ENCODE data around the gene TEX101. TPM values are rescaled to one million over a fixed set of nuclear protein-coding genes. Genes with fewer than 3 reads are reported as not detected.

TEX101 gene
- total RNA-seq, 1 experiment from 2014 or later: not detected

DNA sequence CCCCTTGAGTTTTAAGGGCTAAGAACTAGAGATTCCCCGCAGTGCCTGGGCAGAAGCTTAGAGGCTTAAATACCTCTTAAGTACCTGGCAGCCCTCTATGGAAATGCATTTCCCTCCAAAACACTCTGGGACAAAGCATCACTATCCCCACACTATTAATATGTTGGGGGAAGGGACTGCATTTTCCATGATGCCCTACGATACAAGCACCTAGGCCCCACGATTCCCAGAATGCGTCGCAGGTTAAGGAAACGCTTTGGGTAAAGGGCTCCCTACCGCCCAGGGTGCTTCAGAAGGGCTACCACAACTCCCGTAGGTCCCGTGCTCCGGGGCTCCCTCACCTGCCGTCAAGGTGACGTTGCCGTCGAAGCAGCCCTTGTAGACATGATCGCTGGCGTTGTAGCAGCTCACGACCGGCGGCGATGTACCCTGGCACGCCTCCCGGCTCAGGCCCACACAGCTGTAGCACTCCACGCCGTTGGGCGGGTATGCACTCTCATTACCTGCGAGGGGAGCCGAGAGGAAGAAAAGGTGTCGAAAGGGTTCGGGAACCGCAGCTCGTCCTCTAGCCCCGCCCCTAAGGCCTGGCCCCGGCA, 48.2 kb downstream of the TEX101 start:
- Histone ChIP-seq H3K4me2 (peak overlapping the region; percentile 95), H3K36me3 (ENCODE audit: low read depth) (peaks cover 11% of the 10 kb centered on the region; the same call in 1 of the 2 replicates), H3K27me3 (ENCODE audit: insufficient read depth, low read depth) (no peaks in the 10 kb centered on the region), H3K4me3 (peak overlapping the region; percentile 38; the same call in 1 of the 2 replicates), H3K27ac (no peak overlapping the region), H3F3A (ENCODE audit: insufficient read depth, low read depth) (peaks cover 59% of the 10 kb centered on the region), H2AFZ (no peak overlapping the region), H3K9me2 (ENCODE audit: insufficient read depth) (no peaks in the 10 kb centered on the region), H3K79me2 (ENCODE audit: low read depth) (peaks cover 15% of the 10 kb centered on the region), H4K20me1 (ENCODE audit: insufficient read depth) (0 out of 2 replicates have a peak, but pooled peaks cover 6% of the 10 kb centered on the region), H3K4me1 (replicated peaks; ENCODE audit: insufficient read depth) (peaks cover 30% of the 10 kb centered on the region), H3K9me3 (ENCODE audit: insufficient read depth, low read depth) (no peaks in the 10 kb centered on the region)
- no TSS peak for BruUV-seq (replicated peaks)
- DNase-seq: no peak
- POLR2A ChIA-PET (ENCODE audit: unreplicated experiment): interaction anchor here (0.6 to 0.7 kb wide), 4 partner anchors 32 to 562 kb away, joined by 3 to 7 read pairs (median 3); no protein-coding TSS in a partner anchor
- TF ChIP-seq EZH2 (IDR thresholded peaks at IDR 0.05; ENCODE audit: low read depth): no peak
- TF ChIP-seq, protein P1, sequence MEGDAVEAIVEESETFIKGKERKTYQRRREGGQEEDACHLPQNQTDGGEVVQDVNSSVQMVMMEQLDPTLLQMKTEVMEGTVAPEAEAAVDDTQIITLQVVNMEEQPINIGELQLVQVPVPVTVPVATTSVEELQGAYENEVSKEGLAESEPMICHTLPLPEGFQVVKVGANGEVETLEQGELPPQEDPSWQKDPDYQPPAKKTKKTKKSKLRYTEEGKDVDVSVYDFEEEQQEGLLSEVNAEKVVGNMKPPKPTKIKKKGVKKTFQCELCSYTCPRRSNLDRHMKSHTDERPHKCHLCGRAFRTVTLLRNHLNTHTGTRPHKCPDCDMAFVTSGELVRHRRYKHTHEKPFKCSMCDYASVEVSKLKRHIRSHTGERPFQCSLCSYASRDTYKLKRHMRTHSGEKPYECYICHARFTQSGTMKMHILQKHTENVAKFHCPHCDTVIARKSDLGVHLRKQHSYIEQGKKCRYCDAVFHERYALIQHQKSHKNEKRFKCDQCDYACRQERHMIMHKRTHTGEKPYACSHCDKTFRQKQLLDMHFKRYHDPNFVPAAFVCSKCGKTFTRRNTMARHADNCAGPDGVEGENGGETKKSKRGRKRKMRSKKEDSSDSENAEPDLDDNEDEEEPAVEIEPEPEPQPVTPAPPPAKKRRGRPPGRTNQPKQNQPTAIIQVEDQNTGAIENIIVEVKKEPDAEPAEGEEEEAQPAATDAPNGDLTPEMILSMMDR (conservative IDR thresholded peaks at IDR 0.05): no peak
- CTCF ChIA-PET: interaction anchor here (0.8 to 1.2 kb wide), 2 partner anchors 30 to 57 kb away, joined by 3 to 6 read pairs; no protein-coding TSS in a partner anchor
- intact Hi-C loops (cut with micrococcal nuclease; ENCODE audit: unreplicated experiment): no loop called here

DNA sequence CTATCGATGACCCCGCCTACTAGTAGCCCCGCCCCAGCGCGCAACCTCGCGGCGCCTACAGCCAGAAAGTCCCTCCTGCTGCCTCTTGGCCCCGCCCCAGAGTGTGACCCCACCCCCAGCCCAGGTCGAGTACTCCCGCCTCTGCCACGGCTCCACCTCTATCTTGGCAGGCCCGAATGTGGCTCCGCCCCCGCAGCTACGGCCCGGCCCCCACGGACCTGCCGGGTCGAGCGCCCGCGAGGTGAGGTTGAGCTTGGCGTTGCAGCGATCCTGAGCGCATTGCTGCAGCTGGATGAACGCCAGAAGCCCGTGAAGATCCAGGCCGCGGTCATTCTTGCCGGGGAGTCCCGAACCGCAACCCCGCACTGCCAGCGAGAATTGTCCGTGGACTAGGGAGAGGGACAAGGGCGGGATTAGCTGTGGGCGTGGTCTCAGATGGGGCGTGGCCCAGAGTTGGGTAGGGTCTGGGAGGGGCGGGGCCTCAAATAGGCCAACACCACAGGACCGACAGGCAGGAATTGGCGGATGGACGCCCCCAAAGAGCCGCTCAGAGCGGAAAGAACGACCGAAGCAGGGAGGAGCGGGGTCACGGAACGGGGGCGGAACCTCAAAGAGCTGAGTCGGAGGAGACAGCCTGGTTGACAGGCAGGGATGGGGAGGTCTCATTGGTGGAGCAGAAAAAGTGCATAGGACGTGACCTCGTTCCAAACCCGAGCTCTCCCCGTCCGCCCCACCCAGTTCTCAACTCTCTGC, 48.9 kb downstream of the TEX101 start:
- Histone ChIP-seq H3F3A (ENCODE audit: insufficient read depth, low read depth) (peaks cover 59% of the 10 kb centered on the region), H2AFZ (peak overlapping the region; percentile 83), H3K9me2 (ENCODE audit: insufficient read depth) (no peaks in the 10 kb centered on the region), H3K27me3 (ENCODE audit: insufficient read depth, low read depth) (no peaks in the 10 kb centered on the region), H3K36me3 (ENCODE audit: low read depth) (peaks cover 11% of the 10 kb centered on the region; the same call in 1 of the 2 replicates), H3K9me3 (ENCODE audit: insufficient read depth, low read depth) (no peaks in the 10 kb centered on the region), H3K4me3 (peak overlapping the region; percentile 80), H4K20me1 (ENCODE audit: insufficient read depth) (0 out of 2 replicates have a peak, but pooled peaks cover 6% of the 10 kb centered on the region), H3K79me2 (ENCODE audit: low read depth) (peaks cover 15% of the 10 kb centered on the region), H3K4me2 (peak overlapping the region; percentile 95), H3K4me1 (replicated peaks; ENCODE audit: insufficient read depth) (peaks cover 32% of the 10 kb centered on the region), H3K27ac (peak overlapping the region; percentile 63)
- DNase-seq: peak; percentile 80 to 91
- intact Hi-C loops (cut with micrococcal nuclease; ENCODE audit: unreplicated experiment): no loop called here
- TF ChIP-seq, protein P1 (conservative IDR thresholded peaks at IDR 0.05): no peak
- no peak for TF ChIP-seq EZH2 (IDR thresholded peaks at IDR 0.05; ENCODE audit: low read depth)
- CTCF ChIA-PET: interaction anchor here (0.6 to 1.2 kb wide), 3 partner anchors 31 to 56 kb away, joined by 3 to 6 read pairs (median 4); no protein-coding TSS in a partner anchor
- BruUV-seq (replicated peaks): no TSS peak
- POLR2A ChIA-PET (ENCODE audit: unreplicated experiment): interaction anchor here (0.5 to 0.7 kb wide), 6 partner anchors 13 to 563 kb away, joined by 3 to 21 read pairs (median 4); no protein-coding TSS in a partner anchor

DNA sequence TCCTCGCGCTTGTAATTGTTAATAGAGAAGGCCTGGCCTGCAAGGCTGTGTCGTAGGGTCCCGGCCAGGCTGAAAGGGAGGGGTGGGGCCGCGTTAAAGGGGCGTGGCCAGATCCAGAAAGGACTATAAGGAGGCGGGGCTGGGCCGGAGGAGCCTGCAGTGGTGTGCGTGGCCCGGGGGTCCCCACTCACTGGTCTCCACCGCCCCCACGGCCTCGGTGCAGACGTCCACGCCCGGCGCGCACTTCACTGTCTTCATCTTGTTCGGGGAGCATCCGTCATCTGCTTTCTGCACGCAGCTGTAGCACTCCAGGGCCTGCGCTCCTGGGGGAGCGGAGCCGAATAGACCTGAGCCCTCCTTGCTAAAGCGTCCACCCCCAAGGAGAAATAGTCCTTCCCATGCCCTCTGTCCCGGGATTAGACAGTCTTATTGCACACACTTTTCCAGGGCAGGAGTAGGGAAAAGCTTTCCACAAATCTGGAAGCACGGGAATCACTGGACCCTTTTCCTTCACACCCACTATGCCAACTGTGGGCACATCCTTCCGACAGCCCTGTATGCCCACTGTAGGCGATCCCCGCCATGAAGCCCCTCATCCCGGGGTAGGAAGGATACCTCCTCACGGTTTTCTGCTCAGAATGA, 49.6 kb downstream of the TEX101 start:
- Histone ChIP-seq H3K4me3 (peak overlapping the region; percentile 80), H3K9me2 (ENCODE audit: insufficient read depth) (no peaks in the 10 kb centered on the region), H3K4me2 (peak overlapping the region; percentile 95), H3F3A (ENCODE audit: insufficient read depth, low read depth) (peaks cover 62% of the 10 kb centered on the region), H3K27me3 (ENCODE audit: insufficient read depth, low read depth) (no peaks in the 10 kb centered on the region), H3K27ac (peak overlapping the region; percentile 63), H4K20me1 (ENCODE audit: insufficient read depth) (0 out of 2 replicates have a peak, but pooled peaks cover 6% of the 10 kb centered on the region), H2AFZ (peak overlapping the region; percentile 83; the same call in 1 of the 2 replicates), H3K36me3 (ENCODE audit: low read depth) (peaks cover 11% of the 10 kb centered on the region; the same call in 1 of the 2 replicates), H3K4me1 (replicated peaks; ENCODE audit: insufficient read depth) (peaks cover 39% of the 10 kb centered on the region), H3K79me2 (ENCODE audit: low read depth) (peaks cover 15% of the 10 kb centered on the region), H3K9me3 (ENCODE audit: insufficient read depth, low read depth) (no peaks in the 10 kb centered on the region)
- TF ChIP-seq, protein P1 (conservative IDR thresholded peaks at IDR 0.05): no peak
- TF ChIP-seq EZH2 (IDR thresholded peaks at IDR 0.05; ENCODE audit: low read depth): no peak
- DNase-seq: no peak
- TSS peak; percentile 75 for BruUV-seq (replicated peaks)
- ChIA-PET CTCF (interaction anchor here (0.6 to 1.2 kb wide), 3 partner anchors 31 to 1010 kb away, joined by 3 to 6 read pairs (median 4); no protein-coding TSS in a partner anchor), POLR2A (ENCODE audit: unreplicated experiment) (interaction anchor here (0.5 to 0.7 kb wide), 3 partner anchors 12 to 513 kb away, joined by 4 to 21 read pairs (median 6); no protein-coding TSS in a partner anchor)
- intact Hi-C loops (cut with micrococcal nuclease; ENCODE audit: unreplicated experiment): no loop called here
